PC-9 (cell line): Measurements from ENCODE around the gene NHEJ1. TPM values are rescaled to one million over a fixed set of nuclear protein-coding genes. Genes with fewer than 3 reads are reported as not detected.

Experiments used
- BruUV-seq: library from RNA; stranded (reverse); fragments of 400-500 nt; replicated peaks from 2 replicates; lab custom pipeline; 2021; lab: Mats Ljungman, UMichigan
- CTCF ChIA-PET: fragments of 300-600 bp; sonication (Branson Sonifier 250); formaldehyde crosslinking; loops from one replicate; lab custom pipeline; 2022; ENCODE audit warnings: antibody characterized with exemption; lab: Charles Lee
- POLR2A ChIA-PET: fragments of 300-600 bp; sonication (Branson Sonifier 250); formaldehyde crosslinking; loops from one replicate; lab custom pipeline; 2022; ENCODE audit warnings: antibody characterized with exemption; ENCODE audit not compliant: unreplicated experiment; lab: Charles Lee
- DNase-seq, 2 experiments: peaks; one replicate each; pipeline versions ENCODE4 v3.0.0 to v3.0.0-alpha.2; 2015 to 2022; ENCODE audit warnings: mixed read lengths in 1 of 2
- H2AFZ ChIP-seq: fragments of 200-600 bp; sonication (generic); 2 replicates; pipeline ENCODE4 v1.8.1; 2017; ENCODE audit warnings: antibody characterized with exemption
- H3F3A ChIP-seq: fragments of 200-600 bp; sonication (generic); 2 replicates; pipeline ENCODE4 v1.8.1; 2017; ENCODE audit warnings: antibody characterized with exemption, mild to moderate bottlenecking, low read depth; ENCODE audit not compliant: insufficient read depth
- H3K27ac ChIP-seq: fragments of 200-600 bp; sonication (generic); 2 replicates; pipeline ENCODE4 v1.6.1; 2016; ENCODE audit warnings: mixed run types
- H3K27me3 ChIP-seq: fragments of 200-600 bp; sonication (generic); 2 replicates; pipeline ENCODE4 v1.6.1; 2016; ENCODE audit warnings: low read depth, mixed run types; ENCODE audit not compliant: insufficient read depth
- H3K36me3 ChIP-seq: fragments of 200-600 bp; sonication (generic); 2 replicates; pipeline ENCODE4 v1.6.1; 2016; ENCODE audit warnings: low read depth, mixed run types
- H3K4me1 ChIP-seq: fragments of 200-600 bp; sonication (generic); replicated peaks from 2 replicates; pipeline ENCODE4 v1.6.1; 2016; ENCODE audit warnings: mixed run types; ENCODE audit not compliant: insufficient read depth
- H3K4me2 ChIP-seq: fragments of 200-600 bp; sonication (generic); 2 replicates; pipeline ENCODE4 v1.6.1; 2017; ENCODE audit warnings: mixed run types
- H3K4me3 ChIP-seq: fragments of 200-600 bp; sonication (generic); 2 replicates; pipeline ENCODE4 v1.6.1; 2016; ENCODE audit warnings: mixed run types
- H3K79me2 ChIP-seq: fragments of 200-600 bp; sonication (generic); 2 replicates; pipeline ENCODE4 v1.6.1; 2017; ENCODE audit warnings: low read depth, mixed run types
- H3K9me2 ChIP-seq: fragments of 200-600 bp; sonication (generic); 2 replicates; pipeline ENCODE4 v1.8.1; 2017; ENCODE audit warnings: mild to moderate bottlenecking; ENCODE audit not compliant: insufficient read depth
- H3K9me3 ChIP-seq: fragments of 200-600 bp; sonication (generic); 2 replicates; pipeline ENCODE4 v1.8.1; 2016; ENCODE audit warnings: low read depth; ENCODE audit not compliant: insufficient read depth
- H4K20me1 ChIP-seq: fragments of 200-600 bp; sonication (generic); 2 replicates; pipeline ENCODE4 v1.8.1; 2017; ENCODE audit not compliant: insufficient read depth
- CTCF ChIP-seq: fragments of 200-600 bp; sonication (generic); conservative IDR thresholded peaks from 2 replicates; pipeline ENCODE4 v1.6.1; 2017; ENCODE audit warnings: mixed run types, antibody characterized with exemption, mild to moderate bottlenecking, moderate library complexity
- EZH2 ChIP-seq: fragments of 200-600 bp; sonication (generic); IDR thresholded peaks from 2 replicates; pipeline ENCODE4 v1.8.0; 2017; ENCODE audit warnings: antibody characterized with exemption, low read depth
- intact Hi-C: fragments of 100-400 bp; cut with micrococcal nuclease; formaldehyde crosslinking; loops from one replicate; pipeline ENCODE4 v1.10.0; 2022; ENCODE audit not compliant: unreplicated experiment
- total RNA-seq: library from RNA; stranded (reverse); gene quantifications from 2 replicates; pipeline ENCODE4 v1.2.3, GENCODE V29; 2021

The NHEJ1 gene
- total RNA-seq, 1 experiment from 2014 or later: 9.8 TPM

GRCh38 chr2:219175486-219175885 lies 14.9 kb upstream of the NHEJ1 start:
- peak overlapping the region; percentile 77; the same call in 1 of the 2 replicates for H3K27ac ChIP-seq
- peak overlapping the region; percentile 95; the same call in 1 of the 2 replicates for H3K4me3 ChIP-seq
- POLR2A ChIA-PET: interaction anchor here (0.6 kb wide), 1 partner anchor 54 kb away, joined by 4 read pairs; no protein-coding TSS in a partner anchor

GRCh38 chr2:219174801-219175200 lies 14.2 kb upstream of the NHEJ1 start:
- no peaks in the 10 kb centered on the region for H3K9me2 ChIP-seq
- TF ChIP-seq CTCF (no peak), EZH2 (no peak)
- H3K4me2 ChIP-seq: 0 out of 2 replicates have a peak overlapping the region, but pooled peaks have one; percentile 83
- DNase-seq: no peak
- BruUV-seq: no TSS peak
- H3K4me3 ChIP-seq: no peak overlapping the region
- ChIA-PET CTCF (no interaction called here), POLR2A (interaction anchor here (0.7 kb wide), 1 partner anchor 194 kb away, joined by 3 read pairs; no protein-coding TSS in a partner anchor)
- H3K9me3 ChIP-seq: no peaks in the 10 kb centered on the region
- H3K79me2 ChIP-seq: peaks cover 34% of the 10 kb centered on the region
- no peaks in the 10 kb centered on the region; the same call in 1 of the 2 replicates for H4K20me1 ChIP-seq
- H3K4me1 ChIP-seq: peaks cover 19% of the 10 kb centered on the region
- H2AFZ ChIP-seq: no peak overlapping the region
- 0 out of 2 replicates have a peak, but pooled peaks cover 12% of the 10 kb centered on the region for H3K36me3 ChIP-seq
- intact Hi-C loops: loop anchor here (5.0 kb wide), 1 partner anchor 178 kb away; no protein-coding TSS in a partner anchor
- H3K27me3 ChIP-seq: no peaks in the 10 kb centered on the region
- peaks cover 35% of the 10 kb centered on the region for H3F3A ChIP-seq
- H3K27ac ChIP-seq: no peak overlapping the region

More at GRCh38 chr2:219175486-219175885, 14.9 kb upstream of the NHEJ1 start:
- intact Hi-C loops: loop anchor here (5.0 kb wide), 1 partner anchor 177 kb away; no protein-coding TSS in a partner anchor
- no peaks in the 10 kb centered on the region; the same call in 1 of the 2 replicates for H4K20me1 ChIP-seq
- DNase-seq: no peak
- no peaks in the 10 kb centered on the region for H3K9me3 ChIP-seq
- peaks cover 35% of the 10 kb centered on the region for H3F3A ChIP-seq
- TF ChIP-seq EZH2: no peak
- no peaks in the 10 kb centered on the region for H3K9me2 ChIP-seq
- H3K79me2 ChIP-seq: peaks cover 39% of the 10 kb centered on the region
- 0 out of 2 replicates have a peak, but pooled peaks cover 13% of the 10 kb centered on the region for H3K36me3 ChIP-seq
- H3K27me3 ChIP-seq: no peaks in the 10 kb centered on the region
- BruUV-seq: TSS peak; percentile 29
- H3K4me1 ChIP-seq: peaks cover 19% of the 10 kb centered on the region
- CTCF ChIA-PET: interaction anchor here (0.7 to 1.6 kb wide), 2 partner anchors 104 to 119 kb away, joined by 6 to 10 read pairs; no protein-coding TSS in a partner anchor
- no peak overlapping the region; the same call in 1 of the 2 replicates for H2AFZ ChIP-seq
- peak overlapping the region; percentile 83 for H3K4me2 ChIP-seq

GRCh38 chr2:219174146-219174545 lies 13.5 kb upstream of the NHEJ1 start:
- Histone ChIP-seq H3K36me3 (0 out of 2 replicates have a peak, but pooled peaks cover 12% of the 10 kb centered on the region), H3K27ac (no peak overlapping the region), H3K27me3 (no peaks in the 10 kb centered on the region), H3K9me2 (no peaks in the 10 kb centered on the region), H3K4me2 (no peak overlapping the region), H3K9me3 (no peaks in the 10 kb centered on the region), H3K79me2 (peaks cover 27% of the 10 kb centered on the region), H3K4me1 (peaks cover 14% of the 10 kb centered on the region), H3K4me3 (no peak overlapping the region), H2AFZ (no peak overlapping the region), H3F3A (peaks cover 35% of the 10 kb centered on the region), H4K20me1 (no peaks in the 10 kb centered on the region; the same call in 1 of the 2 replicates)
- POLR2A ChIA-PET: interaction anchor here (0.7 kb wide), 1 partner anchor 195 kb away, joined by 3 read pairs; no protein-coding TSS in a partner anchor
- no peak for DNase-seq
- intact Hi-C loops: no loop called here
- CTCF ChIA-PET: interaction anchor here (0.6 kb wide), 1 partner anchor 31 kb away, joined by 3 read pairs; no protein-coding TSS in a partner anchor
- no TSS peak for BruUV-seq
- TF ChIP-seq CTCF (no peak), EZH2 (no peak)
